ENCODE measurements around the gene KCTD15.

The KCTD15 gene

GRCh38 chr19:33860312-33861090 lies 63.8 kb downstream of the KCTD15 start:
- no peak for DNase-seq (ENCODE audit: low read depth)

GRCh38 chr19:33861950-33862349 lies 65.3 kb downstream of the KCTD15 start:
- no peak for DNase-seq (ENCODE audit: low read depth)

- no peak for DNase-seq (ENCODE audit: low read depth)
Observed at GRCh38 chr19:33862981-33863380, 66.3 kb downstream of the KCTD15 start.

- DNase-seq (ENCODE audit: low read depth) = no peak
Observed at GRCh38 chr19:33863436-33863835, 66.8 kb downstream of the KCTD15 start.

GRCh38 chr19:33864311-33864850 lies 67.7 kb downstream of the KCTD15 start:
- DNase-seq (ENCODE audit: low read depth) = no peak

- DNase-seq (ENCODE audit: low read depth) = no peak
Observed at GRCh38 chr19:33865306-33865705, 68.6 kb downstream of the KCTD15 start.

Data from EH (cell line).